OCI-LY3 (cell line): ENCODE measurements around the gene DDX51.

ENCODE experiments used
- CTCF ChIP-seq: fragments of 200-600, 300-600 bp; sonication (generic); IDR thresholded peaks from 2 replicates; pipeline ENCODE4 v1.5.1; 2014; ENCODE audit warnings: antibody characterized with exemption, low read length, low read depth
- EZH2phosphoT487 ChIP-seq: fragments of 200-600 bp; shearing (Covaris generic); IDR thresholded peaks from 2 replicates; pipeline ENCODE4 v1.6.1; 2018; ENCODE audit warnings: antibody characterized with exemption, mixed run types, low read depth

DNA sequence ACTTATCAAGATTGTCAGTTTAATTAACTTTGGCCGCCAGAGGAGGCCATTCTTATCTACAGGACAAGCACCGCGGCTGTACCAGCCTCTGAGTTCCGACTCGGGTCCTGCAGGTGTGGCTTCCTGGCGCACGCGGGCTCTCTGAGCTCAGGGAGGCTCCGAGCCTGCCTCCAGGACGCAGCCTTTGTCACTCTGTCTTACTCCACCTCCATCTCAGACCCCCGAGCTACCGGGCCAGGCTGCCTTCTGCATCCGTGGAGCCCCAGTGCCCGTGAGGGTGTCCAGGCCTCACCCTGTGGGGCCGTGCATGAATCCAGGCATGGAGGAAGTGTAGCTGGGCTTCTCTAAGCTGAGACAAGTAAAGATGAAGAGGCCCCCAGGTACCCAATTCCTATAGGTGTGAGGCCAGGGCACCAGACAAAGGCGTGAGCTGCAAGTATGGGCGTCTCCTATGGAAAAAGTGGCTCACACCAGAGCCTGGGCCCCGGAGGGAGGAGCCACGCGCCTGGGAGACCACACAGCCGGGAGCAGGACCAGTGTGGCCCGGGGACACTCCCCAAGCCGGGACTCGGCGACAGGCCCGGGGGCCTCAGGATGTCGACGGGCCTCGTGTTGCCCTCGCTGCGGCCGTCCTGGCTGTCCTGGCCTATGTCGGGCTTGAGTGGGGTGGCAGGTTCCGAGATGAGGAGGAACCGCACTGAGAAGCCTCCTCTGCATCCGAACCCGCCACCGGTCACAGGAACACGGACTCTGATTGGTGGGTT, 42.9 kb upstream of the DDX51 start:
- no peak for TF ChIP-seq CTCF
- no peak for TF ChIP-seq EZH2phosphoT487
